HL-60 (cell line): ENCODE measurements around the gene TMTC1.

Experiments used
- DNase-seq, 2 experiments: peaks; one replicate each; pipeline ENCODE4 v3.0.0-alpha.2; 2010 to 2020; ENCODE audit warnings: low read depth in 1 of 2, low spot score in 1 of 2
- H3K27ac ChIP-seq: fragments of 250-450 bp; sonication (Bioruptor Pico); replicated peaks from 2 replicates; pipeline ENCODE4 v1.5.1; 2020; ENCODE audit warnings: mild to moderate bottlenecking, moderate library complexity
- H3K27me3 ChIP-seq: fragments of 250-450 bp; sonication (Bioruptor Pico); 2 replicates; pipeline ENCODE4 v1.5.1; 2021; ENCODE audit warnings: mild to moderate bottlenecking, moderate library complexity; ENCODE audit not compliant: insufficient read depth, poor library complexity, severe bottlenecking
- H3K4me3 ChIP-seq: replicated peaks from 2 replicates; pipeline ENCODE4 v1.5.1; 2011; ENCODE audit warnings: mild to moderate bottlenecking, control low read depth, low read length; ENCODE audit not compliant: insufficient read depth
- CTCF ChIP-seq: IDR thresholded peaks from one replicate; pipeline ENCODE4 v1.5.1; 2011; ENCODE audit warnings: low read length, control low read depth, inconsistent platforms; ENCODE audit not compliant: insufficient read depth
- GABPA ChIP-seq: IDR thresholded peaks from 2 replicates; pipeline ENCODE4 v1.6.1; 2012; ENCODE audit warnings: low read depth
- POLR2AphosphoS5 ChIP-seq: IDR thresholded peaks from 2 replicates; pipeline ENCODE4 v1.6.1; 2012; ENCODE audit warnings: low read depth
- REST ChIP-seq: IDR thresholded peaks from 2 replicates; pipeline ENCODE4 v1.6.1; 2012; ENCODE audit warnings: low read depth; ENCODE audit not compliant: insufficient replicate concordance
- SPI1 ChIP-seq: IDR thresholded peaks from 2 replicates; pipeline ENCODE4 v1.6.1; 2012; ENCODE audit warnings: low read depth, mild to moderate bottlenecking, borderline replicate concordance

TMTC1 gene

GRCh38 chr12:29763301-29763683 lies 20.4 kb downstream of the TMTC1 start:
- peaks cover 3% of the 10 kb centered on the region for H3K27me3 ChIP-seq
- H3K27ac ChIP-seq, result no peak overlapping the region
- TF ChIP-seq POLR2AphosphoS5 (no peak), SPI1 (no peak), CTCF (no peak), GABPA (no peak), REST (no peak)
- no peak overlapping the region for H3K4me3 ChIP-seq
- no peak for DNase-seq

GRCh38 chr12:29762637-29763300 lies 21.0 kb downstream of the TMTC1 start:
- TF ChIP-seq REST, result no peak
- no peak for TF ChIP-seq GABPA
- no peak for TF ChIP-seq POLR2AphosphoS5
- Histone ChIP-seq H3K27me3 (peaks cover 3% of the 10 kb centered on the region), H3K27ac (no peak overlapping the region), H3K4me3 (no peak overlapping the region)
- DNase-seq, result no peak

- Histone ChIP-seq H3K27me3 (peaks cover 3% of the 10 kb centered on the region), H3K27ac (no peak overlapping the region), H3K4me3 (no peak overlapping the region)
- no peak for TF ChIP-seq CTCF
- TF ChIP-seq GABPA, result no peak
- no peak for TF ChIP-seq SPI1
- no peak for TF ChIP-seq REST
- no peak for TF ChIP-seq POLR2AphosphoS5
- no peak for DNase-seq
Observed at GRCh38 chr12:29759950-29760349, 23.8 kb downstream of the TMTC1 start.
